Measurements from ENCODE around the gene ITGB4. TPM values are rescaled to one million over a fixed set of nuclear protein-coding genes. Genes with fewer than 3 reads are reported as not detected.
"Not testable (repeated sequence)": the region's sequence is repeated elsewhere in the genome, so short reads cannot be mapped to it uniquely, and the experiment has no call there.

Gene ITGB4
- total RNA-seq, 1 donor from 2014 or later: 2.6 TPM

GRCh38 chr17:75751676-75752404 is 30.6 kb downstream of the ITGB4 start:
- no peak for ATAC-seq
- no peak for DNase-seq (ENCODE audit: low spot score)

DNA sequence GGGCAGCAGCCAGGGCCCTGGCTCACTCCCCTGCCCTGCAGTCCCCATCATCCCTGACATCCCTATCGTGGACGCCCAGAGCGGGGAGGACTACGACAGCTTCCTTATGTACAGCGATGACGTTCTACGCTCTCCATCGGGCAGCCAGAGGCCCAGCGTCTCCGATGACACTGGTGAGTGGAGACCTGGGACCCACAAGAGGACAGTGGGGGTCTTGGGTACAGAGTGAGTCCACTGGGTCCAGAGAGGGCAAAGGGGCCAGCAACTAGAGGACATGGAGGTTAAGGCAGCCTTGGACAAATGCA is 31.1 kb downstream of the ITGB4 start:
- ATAC-seq (no peak), DNase-seq (ENCODE audit: low spot score) (no peak)

DNA sequence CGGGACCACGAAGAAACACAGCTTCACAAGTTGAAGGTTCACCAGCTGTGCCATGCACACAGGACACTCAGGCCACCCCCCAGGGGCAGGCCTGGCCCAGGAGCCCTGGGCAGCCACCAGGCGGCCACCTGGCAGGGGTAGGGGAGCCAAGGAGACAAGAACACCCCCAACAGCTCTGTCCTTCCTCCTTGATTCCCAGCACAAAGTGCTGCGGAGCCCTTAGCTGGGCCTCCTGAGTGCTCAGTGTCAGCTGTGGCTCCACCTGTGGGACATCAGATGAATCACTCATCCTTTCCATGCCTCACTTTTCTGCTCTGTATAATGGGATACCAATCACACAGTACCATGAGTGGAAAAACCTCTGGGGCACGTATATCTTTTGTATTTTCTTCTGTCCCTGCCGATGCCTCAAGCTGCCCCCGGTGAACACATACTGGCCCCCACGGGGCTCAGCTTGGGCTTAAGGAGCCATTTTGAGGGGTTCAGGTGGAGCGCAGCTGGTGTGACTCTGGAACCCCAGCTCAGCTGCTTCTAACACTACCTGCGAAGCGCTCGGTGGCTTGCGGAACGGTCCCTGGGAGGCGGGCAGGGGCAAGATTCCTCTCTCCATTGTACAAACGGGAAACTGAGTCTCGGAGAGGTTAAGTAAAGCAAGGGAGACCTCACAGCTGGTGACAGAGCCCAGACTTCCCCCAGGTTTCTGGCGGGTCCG is 31.7 kb downstream of the ITGB4 start:
- ATAC-seq (no peak), DNase-seq (ENCODE audit: low spot score) (no peak)

- peak; percentile 76 for DNase-seq (ENCODE audit: low spot score)
- peak; percentile 75 for ATAC-seq
Observed at GRCh38 chr17:75753514-75754377, 32.5 kb downstream of the ITGB4 start.

DNA sequence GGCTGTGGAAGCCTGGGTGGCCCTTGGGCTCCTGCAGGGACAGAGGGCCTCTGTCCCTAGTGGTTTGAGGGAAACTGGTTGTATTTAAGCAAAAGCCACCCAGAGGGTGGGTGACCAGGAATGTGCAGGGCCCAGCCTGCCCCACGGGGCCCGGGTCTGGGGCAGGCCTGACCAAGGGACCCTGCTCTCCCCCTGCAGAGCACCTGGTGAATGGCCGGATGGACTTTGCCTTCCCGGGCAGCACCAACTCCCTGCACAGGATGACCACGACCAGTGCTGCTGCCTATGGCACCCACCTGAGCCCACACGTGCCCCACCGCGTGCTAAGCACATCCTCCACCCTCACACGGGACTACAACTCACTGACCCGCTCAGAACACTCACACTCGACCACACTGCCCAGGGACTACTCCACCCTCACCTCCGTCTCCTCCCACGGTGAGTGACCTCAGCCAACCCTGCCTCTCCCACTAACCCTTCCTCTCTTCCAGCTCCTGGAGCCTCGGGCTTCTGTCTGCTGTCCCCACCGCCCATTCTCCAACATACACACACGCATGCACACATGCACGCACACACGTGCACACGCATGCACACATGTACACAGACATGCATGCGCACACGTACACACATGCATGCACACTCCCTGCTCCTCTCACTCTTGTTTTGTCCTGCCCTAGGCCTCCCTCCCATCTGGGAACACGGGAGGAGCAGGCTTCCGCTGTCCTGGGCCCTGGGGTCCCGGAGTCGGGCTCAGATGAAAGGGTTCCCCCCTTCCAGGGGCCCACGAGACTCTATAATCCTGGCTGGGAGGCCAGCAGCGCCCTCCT is 33.3 kb downstream of the ITGB4 start:
- DNase-seq (ENCODE audit: low spot score) (peak; percentile 77), ATAC-seq (peak; percentile 65)

DNA sequence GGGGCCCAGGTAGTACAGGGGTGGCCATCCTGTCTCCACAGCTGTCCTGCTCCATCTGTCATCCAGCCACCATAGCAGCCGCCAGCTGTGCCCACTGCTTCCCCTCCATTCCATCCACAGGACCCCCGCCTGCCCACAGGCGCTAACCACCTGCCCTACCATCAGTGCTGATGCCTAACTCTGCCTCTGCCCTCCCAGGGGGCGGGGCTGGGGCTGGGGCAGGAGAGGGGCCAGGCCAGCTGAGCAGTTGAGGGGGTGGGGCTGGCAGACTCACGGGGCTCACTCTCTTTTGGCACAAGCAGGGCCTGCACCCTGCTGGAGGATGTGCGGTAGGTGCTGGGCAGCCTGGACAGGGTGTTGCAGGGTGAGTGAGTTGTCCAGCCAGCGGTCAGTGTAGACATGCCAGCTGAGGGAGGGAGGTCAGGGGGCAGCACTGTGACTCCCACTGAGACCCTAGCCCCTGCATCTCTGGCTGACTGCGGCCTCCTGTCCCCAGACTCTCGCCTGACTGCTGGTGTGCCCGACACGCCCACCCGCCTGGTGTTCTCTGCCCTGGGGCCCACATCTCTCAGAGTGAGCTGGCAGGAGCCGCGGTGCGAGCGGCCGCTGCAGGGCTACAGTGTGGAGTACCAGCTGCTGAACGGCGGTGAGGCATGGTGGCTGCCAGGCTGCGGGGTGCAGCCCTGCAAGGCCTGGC is 34.1 kb downstream of the ITGB4 start:
- DNase-seq (ENCODE audit: low spot score) (no peak), ATAC-seq (peak; percentile 30)

DNA sequence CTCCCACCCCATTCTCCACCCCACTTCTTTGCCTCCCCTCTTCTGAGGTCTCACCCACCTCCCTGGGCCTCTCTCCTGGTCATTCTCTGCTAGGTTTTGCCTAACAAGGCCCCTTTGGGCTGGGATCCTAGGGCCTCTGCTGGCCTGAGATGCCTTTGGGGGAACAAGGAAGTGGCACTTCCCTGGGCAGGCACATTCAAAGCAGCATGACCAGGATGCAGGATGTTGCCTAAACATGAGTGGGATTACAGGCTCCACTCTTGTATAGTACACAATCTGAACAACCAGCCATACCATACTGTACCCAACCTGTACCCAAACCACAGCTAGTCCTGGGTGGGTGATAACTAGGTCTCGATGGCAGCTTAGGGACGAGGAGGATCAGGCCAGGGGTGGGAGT is 34.7 kb downstream of the ITGB4 start:
- no peak for ATAC-seq
- no peak for DNase-seq (ENCODE audit: low spot score)

- ATAC-seq (no peak), DNase-seq (ENCODE audit: low spot score) (no peak)
Observed at GRCh38 chr17:75756451-75757085, 35.3 kb downstream of the ITGB4 start.

GRCh38 chr17:75757086-75757681 is 35.9 kb downstream of the ITGB4 start:
- ATAC-seq: no peak
- no peak for DNase-seq (ENCODE audit: low spot score)

- DNase-seq (ENCODE audit: low spot score) (no peak), ATAC-seq (no peak)
Observed at GRCh38 chr17:75758131-75758905, 37.1 kb downstream of the ITGB4 start.

DNA sequence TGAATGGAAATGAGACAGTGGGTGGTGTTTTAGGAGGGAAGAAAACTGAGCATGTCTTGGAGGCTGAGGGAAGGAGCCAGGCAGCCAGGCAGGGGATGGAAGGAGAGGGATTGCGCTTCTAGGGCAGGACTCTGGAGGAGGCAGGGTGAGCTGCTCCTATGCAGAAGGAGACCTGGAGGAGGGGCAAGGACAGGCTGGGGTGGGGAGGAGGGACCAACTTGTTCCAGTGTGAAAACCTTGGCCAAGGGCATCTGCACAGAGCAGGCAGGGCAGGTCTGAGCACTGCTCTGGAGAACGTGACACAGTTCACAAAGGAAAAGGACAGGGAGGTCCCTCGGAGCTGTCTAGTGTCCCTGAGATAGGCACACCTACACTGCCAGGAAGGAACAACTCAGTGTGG is 38.2 kb downstream of the ITGB4 start:
- ATAC-seq (no peak), DNase-seq (ENCODE audit: low spot score) (no peak)

DNA sequence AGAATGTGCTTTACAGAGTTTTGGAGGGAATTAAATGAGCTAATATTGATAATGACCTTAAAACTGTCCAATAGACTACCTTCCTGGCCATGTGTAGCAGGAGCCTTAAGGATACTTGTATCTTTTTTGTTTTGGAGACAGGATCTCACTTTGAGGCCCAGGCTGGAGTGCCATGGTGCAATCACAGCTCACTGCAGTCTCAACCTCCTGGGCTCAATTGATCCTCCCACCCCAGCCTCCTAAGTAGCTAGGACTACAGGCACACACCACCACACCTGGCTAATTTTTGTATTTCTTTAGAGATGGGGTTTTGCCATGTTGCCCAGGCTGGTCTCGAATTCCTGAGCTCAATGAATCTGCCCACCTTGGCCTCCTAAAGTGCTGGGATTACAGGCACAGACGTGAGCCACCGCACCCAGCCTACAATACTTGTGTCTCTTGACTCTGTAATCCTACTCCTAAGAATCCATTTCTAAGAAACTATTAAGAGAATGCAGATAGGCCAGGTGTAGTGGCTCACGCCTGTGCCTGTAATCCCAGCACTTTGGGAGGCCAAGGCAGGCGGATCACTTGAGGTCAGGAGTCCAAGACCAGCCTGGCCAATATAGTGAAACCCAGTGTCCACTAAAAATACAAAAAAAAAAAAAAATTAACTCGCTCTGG is 38.9 kb downstream of the ITGB4 start:
- not testable (repeated sequence) for ATAC-seq; DNase-seq (ENCODE audit: low spot score)

- ATAC-seq (no peak), DNase-seq (ENCODE audit: low spot score) (no peak)
Observed at GRCh38 chr17:75762513-75763268, 41.4 kb downstream of the ITGB4 start.

DNA sequence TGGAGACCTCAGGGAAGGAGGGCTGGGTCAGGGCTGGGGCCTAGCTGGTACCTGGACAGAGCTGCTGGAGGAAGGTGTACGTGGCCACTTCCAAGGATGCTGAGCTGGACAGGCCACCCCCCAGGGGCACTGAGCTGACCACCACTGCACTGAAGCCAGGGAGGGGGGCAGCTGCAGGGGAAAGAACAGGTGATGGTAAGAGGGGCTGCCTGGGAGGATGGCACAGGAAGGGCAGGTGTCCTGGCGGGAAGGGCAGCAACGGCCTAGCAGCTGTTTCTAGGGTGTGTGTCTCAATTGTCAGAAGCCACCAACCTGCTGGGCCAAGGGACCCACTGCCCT is 42.0 kb downstream of the ITGB4 start:
- ATAC-seq: no peak

DNA sequence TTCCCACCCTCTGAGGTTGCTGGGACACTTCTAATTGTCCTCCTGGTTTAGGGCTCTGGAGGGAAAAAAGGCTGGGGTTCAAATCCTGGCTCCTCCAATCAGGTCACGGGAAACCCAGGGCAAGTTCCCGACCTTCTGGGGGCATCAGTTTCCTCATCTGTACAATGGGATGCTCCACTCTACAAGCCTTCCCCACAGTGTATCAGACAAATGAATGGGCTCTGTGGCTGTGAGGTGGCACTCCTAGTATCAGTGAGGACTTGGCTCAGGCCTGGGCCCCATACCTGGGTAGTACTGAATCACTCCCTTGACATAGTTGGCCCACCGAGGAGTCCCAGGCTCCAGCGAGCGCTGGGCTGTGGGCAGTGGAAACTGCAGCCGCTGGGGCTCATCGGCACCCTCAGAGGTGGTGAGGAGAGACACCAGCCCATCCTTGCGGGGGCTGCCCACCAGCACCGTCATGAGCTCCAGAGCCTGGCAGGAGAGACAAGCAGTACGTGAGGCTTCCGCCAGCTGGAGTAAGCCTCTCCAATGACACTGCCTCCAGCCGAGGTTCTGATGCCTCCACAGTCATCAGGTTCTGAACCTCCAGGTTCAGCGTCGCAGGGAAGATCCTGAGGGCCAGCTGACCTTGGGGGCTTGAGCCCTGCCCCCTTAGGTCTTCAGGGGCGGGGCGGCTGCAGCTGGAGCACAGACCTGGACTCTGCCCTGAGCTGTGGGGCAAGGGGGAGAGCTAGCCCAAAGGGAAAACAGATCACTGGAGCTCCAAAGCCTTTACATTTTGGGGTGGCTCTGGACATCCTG is 42.6 kb downstream of the ITGB4 start:
- DNase-seq (ENCODE audit: low spot score) (no peak), ATAC-seq (peak; percentile 55)

More for the DNA sequence above, 42.0 kb downstream of the ITGB4 start:
- no peak for DNase-seq (ENCODE audit: low spot score)

- ATAC-seq (no peak), DNase-seq (ENCODE audit: low spot score) (no peak)
Observed at GRCh38 chr17:75764417-75764710, 43.1 kb downstream of the ITGB4 start.

Measured in left lobe of liver (tissue), 2 donors.